GM18517 (cell line): ENCODE measurements around the gene ROBO1.
"Not testable (repeated sequence)": the region's sequence is repeated elsewhere in the genome, so short reads cannot be mapped to it uniquely, and the experiment has no call there.

ENCODE experiments used
- ATAC-seq: cut with Tn5 transposase; IDR thresholded peaks from one replicate; pipeline ENCODE4 v1.9.1; 2021; ENCODE audit warnings: mild to moderate bottlenecking, moderate library complexity; ENCODE audit not compliant: unreplicated experiment

Gene ROBO1

DNA sequence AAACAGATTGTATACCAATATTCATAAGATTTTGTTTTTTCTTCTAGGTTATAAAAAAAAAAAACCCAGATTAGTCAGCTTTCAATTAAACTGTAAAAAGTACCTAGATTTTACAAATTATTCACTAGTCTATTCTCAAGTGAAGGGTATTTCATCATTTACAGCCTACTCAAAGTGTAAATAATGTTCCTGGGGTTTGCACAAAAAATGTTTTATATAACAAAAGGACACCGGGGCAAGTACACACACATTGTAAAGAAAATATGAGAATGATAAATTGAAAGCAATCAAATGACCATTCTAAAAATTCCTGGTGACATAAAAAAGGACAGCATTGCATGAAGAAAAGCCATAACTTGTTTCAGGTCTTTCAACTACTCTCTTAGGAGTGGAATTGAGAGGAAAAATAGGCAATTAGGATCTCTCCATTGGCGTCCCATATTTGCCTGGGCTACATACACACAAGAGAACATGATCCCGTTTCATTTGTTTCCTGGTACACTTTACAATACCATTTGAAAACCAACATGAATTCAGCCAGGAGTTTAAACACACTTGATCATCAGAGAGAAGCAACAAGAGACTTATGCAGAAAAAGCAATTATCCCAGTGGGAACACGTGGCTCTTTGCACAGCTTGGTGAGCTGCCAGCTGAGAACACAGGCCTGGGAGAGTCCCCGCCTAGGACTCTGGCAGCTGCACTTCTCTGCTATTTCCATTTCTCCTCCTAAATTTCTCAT, 1039.2 kb downstream of the ROBO1 start:
- ATAC-seq = no peak

DNA sequence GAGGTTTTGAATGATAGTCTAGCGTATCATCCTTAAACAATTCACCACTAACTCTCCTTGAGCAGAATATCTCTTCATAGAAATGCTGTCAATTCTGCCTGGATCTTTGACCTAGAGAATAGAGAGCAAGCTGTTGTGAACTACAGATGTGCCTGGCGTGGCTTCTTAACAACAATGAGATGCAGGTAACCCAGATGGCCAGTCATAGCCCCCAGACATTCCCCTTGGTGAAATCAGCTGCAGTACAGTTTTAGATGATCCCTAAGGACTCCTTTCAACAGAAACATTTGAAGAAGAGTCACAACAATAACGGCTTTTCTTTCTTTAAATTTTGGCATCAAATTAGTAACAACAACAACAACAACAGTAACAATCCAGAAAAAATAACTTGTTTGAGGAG, 1041.3 kb downstream of the ROBO1 start:
- no peak for ATAC-seq

- no peak for ATAC-seq
Observed at GRCh38 chr3:78725703-78726246, 1042.0 kb downstream of the ROBO1 start.

DNA sequence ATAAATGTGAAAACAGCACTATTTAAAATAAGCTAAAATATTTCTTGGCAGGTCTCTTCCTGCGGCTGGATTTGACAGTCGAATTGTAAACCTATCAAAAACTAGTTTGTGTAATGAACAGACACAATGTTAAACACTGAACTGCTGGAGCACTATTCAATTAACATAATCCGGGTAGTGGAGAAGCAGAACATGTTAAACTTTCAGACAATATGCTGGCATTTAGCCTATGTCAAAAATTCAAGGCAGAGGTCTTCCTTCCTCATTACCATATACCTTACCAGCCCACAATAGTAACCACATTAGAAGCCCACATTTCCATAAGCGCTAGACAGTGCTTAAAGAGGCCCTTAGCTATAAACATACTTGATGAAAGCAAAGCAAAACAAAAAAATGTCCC, 1042.9 kb downstream of the ROBO1 start:
- no peak for ATAC-seq

DNA sequence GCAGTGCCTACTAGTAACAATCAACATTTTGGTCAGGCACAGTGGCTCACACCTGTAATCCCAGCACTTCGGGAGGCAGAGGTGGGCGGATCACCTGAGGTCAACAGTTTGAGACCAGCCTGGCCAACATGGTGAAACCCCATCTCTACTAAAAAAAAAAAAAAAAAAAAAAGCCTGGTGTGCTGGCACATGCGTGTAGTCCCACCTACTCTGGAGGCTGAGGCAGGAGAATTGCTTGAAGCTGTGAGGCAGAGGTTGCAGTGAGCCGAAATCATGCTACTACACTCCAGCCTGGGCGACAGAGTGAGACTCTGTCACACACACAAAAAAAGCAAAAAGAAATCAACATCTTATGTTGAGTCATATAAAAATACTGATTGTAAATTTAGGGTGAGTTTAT, 1043.4 kb downstream of the ROBO1 start:
- not testable (repeated sequence) for ATAC-seq

- no peak for ATAC-seq
Observed at GRCh38 chr3:78721771-78722543, 1045.8 kb downstream of the ROBO1 start.

DNA sequence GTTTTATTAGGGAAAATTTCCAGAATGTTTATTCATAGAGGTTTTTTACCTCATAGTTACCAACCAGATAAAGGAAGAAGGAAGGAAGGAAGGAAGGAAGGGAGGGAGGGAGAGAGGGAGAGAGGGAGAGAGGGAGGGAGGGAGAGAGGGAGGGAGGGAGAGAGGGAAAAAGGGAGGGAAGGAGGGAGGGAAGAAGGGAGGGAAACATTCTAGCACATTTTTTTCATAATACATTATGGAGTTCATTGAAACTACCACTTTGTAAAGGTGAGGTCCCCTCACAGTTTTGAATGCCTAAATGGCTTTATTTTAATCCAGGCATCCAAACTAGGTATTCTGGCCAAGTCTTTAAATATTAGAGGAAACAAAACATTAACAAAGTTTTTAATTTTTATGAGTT, 1049.1 kb downstream of the ROBO1 start:
- no peak for ATAC-seq

DNA sequence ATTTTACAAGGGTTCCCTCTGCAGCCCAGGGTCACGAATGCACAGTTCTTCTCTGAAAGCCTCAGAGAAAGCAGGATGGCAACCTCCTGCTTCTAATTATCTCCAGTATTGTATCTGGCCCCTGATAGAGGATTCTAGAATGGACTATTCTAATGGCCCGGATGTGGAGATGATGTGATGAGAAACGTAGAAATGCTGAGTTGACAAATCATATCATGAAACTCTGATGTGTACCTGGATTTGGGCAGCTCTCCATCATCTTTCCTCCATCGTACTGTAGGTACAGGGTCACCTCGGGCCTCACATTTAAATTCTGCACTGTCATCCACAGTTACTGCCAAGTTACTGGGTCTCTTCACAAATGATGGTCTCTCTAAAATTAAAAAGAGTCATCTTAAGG, 1050.8 kb downstream of the ROBO1 start:
- no peak for ATAC-seq

DNA sequence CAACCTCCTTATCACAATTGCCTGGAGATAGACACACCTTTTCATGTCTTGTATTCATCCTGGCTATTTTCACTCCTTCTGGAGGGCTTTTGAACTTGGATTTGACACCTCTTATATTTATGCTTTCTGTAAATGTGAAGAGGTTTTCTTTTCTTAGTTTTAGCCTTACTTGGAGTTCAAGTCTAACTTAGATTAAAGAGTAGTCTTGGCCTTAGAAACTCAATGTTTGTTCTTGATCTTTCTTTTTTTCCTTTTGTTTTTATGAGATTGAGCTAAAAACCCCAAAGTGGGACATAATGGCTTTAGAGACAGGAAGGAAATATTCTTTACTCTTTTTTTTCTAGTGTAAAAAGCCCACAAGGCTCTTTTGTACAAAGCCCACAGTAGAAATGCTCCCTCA, 1054.9 kb downstream of the ROBO1 start:
- ATAC-seq = no peak

- no peak for ATAC-seq
Observed at GRCh38 chr3:78712270-78712669, 1055.5 kb downstream of the ROBO1 start.

GRCh38 chr3:78708565-78709073, 1059.2 kb downstream of the ROBO1 start:
- no peak for ATAC-seq

- no peak for ATAC-seq
Observed at GRCh38 chr3:78707609-78708008, 1060.2 kb downstream of the ROBO1 start.

DNA sequence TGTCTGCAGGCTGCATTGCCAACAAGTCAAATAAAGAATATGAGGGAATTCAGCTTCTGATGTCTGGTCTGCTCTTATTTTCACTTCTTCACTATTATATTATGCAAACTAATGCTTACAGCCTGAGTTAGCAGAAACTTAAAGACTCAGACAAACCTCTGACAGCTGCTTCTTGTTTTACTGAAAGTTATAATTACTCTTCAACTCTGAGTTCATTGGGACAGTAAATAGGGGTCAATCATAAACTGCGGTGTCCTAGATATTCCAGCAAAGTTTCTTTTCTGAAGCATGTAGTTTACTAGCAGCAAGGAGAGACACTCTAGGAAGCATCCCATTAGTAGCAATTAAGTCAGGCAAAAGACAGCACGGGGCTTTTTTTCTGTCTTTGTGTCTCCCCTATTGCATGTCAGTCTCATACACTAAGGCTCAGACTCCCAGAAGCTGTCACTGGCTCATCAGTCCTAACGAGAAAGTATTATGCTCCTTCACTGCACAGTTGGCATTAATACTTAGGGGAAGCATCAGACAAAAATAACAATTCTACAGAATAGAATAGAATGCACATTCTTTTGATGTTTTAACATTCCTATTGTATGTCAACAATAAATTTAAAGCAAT, 1060.8 kb downstream of the ROBO1 start:
- no peak for ATAC-seq

- ATAC-seq = no peak
Observed at GRCh38 chr3:78703944-78704343, 1063.9 kb downstream of the ROBO1 start.

DNA sequence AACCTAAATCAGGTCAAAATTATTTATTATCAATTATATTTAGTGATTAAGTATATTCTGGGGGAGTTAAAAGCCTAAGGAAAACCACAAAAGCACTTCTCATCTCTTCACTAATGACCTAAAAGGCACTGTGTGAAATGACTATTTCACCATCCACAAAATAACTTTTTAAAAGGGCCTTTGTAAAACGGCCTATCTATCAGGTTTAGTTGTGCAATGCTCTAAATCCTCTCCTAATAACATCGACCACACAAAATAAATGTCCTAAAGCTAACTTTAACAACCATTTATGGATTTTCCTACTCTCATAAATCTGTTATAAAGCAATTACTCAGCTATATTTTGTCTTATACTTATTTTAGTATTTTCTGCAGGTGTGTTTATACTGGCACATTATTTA, 1066.3 kb downstream of the ROBO1 start:
- ATAC-seq = no peak

DNA sequence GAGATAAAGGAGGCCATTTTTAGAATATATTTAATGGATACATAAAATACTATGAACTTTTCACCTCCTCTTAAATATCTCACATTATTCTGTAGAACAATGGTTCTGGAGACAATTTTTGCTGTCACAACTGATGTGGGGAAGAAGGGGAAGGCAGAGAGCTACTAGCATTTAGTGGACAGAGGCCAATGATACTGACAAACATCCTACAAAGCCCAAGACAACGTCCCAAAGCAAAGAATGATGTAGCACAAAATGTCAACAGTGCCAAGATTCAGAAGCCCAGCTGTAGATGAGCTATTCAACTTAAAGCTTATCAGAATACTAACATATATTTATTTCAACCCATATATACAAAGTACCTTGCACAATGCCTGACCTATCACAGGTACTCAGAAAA, 1069.4 kb downstream of the ROBO1 start:
- no peak for ATAC-seq

GRCh38 chr3:78697426-78697825, 1070.4 kb downstream of the ROBO1 start:
- no peak for ATAC-seq

DNA sequence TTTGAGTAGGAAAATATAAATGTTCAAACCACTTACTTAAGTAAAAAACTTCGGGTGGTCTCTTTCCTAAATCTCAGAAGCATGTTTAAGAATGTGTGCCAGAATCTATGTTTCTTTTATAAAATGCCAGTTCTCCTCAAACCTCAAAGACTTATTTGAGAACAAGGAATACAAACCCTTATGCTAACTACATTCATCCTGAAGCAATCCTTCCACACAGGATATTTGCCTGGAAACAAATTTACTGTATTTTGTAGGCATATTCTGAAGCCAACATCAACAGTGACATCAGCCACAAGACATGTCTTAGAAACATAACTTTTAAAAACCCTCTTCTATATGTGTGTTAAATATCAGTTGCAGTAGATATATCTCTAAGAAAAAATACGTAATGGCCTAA, 1077.0 kb downstream of the ROBO1 start:
- ATAC-seq = no peak

DNA sequence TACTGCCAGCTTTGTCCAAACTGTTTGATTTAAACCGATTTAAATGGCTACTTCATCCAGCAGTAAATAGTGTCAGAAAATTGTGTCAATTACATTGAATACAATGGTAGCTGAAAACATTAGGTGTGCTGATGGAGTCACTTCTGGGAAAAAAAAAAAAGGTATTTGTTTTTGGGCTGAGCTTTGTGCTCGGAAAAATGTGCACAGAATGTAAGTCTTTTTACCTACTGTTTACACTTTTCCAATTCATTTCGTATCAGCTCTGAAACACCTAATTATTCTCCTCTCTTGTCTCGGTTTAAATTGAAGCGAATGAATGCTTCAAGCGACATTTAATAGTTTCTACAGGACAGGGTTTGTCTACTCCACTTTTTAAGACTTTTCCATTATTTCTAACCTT, 1078.4 kb downstream of the ROBO1 start:
- no peak for ATAC-seq

- ATAC-seq = no peak
Observed at GRCh38 chr3:78687520-78687919, 1080.3 kb downstream of the ROBO1 start.

DNA sequence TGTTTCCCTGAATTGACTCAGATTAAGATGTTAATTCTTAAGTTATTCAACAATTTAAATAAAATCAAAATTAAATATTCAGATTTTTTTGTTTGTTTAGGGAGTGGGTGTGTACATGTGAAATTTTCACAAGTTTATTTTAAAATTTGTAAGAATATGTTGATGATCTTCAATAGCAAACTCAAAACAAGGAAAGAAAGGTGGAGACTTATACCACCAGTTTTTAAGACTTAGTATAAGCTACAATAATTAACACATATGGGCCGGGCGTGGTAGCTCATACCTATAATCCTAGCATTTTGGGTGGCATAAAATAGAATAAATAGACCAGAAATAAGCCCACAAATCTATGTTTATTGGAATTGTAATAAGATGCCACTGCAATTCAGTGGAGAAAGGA, 1084.5 kb downstream of the ROBO1 start:
- no peak for ATAC-seq
